NCI-H1092 (cell line): Measurements from ENCODE around the gene STK11IP.

Experiments used
- DNase-seq: peaks from one replicate; lab custom pipeline; 2025; lab: John Stamatoyannopoulos, UW

STK11IP gene, protein sequence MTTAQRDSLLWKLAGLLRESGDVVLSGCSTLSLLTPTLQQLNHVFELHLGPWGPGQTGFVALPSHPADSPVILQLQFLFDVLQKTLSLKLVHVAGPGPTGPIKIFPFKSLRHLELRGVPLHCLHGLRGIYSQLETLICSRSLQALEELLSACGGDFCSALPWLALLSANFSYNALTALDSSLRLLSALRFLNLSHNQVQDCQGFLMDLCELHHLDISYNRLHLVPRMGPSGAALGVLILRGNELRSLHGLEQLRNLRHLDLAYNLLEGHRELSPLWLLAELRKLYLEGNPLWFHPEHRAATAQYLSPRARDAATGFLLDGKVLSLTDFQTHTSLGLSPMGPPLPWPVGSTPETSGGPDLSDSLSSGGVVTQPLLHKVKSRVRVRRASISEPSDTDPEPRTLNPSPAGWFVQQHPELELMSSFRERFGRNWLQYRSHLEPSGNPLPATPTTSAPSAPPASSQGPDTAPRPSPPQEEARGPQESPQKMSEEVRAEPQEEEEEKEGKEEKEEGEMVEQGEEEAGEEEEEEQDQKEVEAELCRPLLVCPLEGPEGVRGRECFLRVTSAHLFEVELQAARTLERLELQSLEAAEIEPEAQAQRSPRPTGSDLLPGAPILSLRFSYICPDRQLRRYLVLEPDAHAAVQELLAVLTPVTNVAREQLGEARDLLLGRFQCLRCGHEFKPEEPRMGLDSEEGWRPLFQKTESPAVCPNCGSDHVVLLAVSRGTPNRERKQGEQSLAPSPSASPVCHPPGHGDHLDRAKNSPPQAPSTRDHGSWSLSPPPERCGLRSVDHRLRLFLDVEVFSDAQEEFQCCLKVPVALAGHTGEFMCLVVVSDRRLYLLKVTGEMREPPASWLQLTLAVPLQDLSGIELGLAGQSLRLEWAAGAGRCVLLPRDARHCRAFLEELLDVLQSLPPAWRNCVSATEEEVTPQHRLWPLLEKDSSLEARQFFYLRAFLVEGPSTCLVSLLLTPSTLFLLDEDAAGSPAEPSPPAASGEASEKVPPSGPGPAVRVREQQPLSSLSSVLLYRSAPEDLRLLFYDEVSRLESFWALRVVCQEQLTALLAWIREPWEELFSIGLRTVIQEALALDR

DNA sequence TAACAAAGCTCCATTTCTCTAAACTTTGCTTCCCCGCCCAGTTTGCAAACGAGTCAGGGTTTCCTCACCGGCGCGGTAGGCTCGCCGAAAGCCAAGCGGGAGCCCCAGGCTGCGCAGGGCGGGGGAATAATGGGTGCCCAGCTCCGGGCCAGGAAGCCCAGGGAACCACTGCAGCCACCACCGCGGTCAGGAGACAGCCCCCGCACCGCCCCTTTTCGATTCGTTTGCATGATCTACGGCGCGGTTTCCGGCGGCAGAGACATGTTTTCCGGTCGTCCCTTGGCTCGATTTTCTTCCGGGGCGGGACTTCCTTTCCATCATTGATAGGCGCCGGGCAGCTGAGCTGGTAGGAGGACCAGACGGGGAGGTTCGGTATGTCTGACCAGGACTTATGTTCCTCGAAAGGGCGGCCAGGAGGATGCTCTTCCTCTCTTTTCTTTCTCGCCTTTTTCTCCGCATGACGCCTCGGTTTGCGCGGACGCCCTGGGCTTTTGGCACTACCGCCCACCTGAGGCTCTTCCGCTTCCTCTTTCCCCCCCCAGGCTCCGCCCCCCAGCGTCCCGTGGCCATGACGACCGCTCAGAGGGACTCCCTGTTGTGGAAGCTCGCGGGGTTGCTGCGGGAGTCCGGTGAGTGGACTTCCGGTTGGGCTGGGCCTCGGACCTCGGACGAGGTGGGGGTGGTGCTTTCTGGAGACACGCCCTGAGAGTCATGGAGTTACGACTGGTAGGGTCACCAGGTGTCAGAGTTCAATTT is at the start of gene STK11IP:
Gene STK11IP (plus strand): TSS at position 306 of the 756 bp plus-strand sequence. CDS start 263 bp downstream, at position 569.
- DNase-seq: peak; percentile 91

GRCh38 chr2:219548990-219549389 is 48.7 kb upstream of the STK11IP start:
- DNase-seq: no peak

GRCh38 chr2:219549619-219550018 is 48.0 kb upstream of the STK11IP start:
- DNase-seq: no peak

GRCh38 chr2:219551441-219552381 is 45.9 kb upstream of the STK11IP start:
- DNase-seq: no peak

DNA sequence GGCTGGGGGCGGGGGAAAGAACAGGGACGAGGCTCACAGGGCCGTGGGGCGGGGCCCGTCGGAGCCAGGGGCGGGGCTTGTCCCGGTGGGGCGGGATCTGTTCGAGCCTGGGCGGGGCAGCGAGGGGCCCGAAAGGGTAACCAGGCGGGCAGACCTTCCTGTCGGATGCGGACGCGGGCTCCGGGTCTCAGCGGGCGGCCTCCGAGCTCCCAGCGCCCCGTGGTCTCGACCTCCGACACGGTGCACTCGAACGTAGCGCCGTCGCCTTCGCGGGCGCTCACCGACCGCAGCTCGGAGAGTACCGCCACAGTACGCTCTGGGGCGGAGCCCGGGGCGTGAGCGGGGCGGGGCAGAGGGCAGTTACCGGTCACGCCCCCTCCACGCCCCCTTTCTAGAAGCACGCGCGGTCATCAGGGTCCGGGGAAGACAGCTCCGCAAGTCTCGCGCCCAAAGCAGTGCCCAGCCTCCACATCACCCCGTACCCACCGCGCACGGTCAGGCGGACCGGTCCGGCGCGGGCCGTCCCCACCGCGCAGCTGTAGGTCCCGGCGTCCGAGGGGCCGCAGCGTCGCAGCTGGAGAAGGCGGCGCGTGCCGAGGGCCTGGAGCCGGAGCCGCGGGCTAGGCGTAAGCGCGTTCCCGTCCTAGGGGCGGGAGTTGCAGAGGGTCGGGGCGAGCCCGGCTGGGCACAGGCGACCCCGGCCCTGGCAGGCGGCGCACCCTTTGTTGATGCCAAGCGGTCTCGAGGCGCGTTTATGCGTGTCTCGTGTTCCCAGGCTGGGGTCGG is 45.1 kb upstream of the STK11IP start:
- peak; percentile 65 for DNase-seq

- no peak for DNase-seq
Measured at GRCh38 chr2:219553168-219553417, 44.6 kb upstream of the STK11IP start.

DNA sequence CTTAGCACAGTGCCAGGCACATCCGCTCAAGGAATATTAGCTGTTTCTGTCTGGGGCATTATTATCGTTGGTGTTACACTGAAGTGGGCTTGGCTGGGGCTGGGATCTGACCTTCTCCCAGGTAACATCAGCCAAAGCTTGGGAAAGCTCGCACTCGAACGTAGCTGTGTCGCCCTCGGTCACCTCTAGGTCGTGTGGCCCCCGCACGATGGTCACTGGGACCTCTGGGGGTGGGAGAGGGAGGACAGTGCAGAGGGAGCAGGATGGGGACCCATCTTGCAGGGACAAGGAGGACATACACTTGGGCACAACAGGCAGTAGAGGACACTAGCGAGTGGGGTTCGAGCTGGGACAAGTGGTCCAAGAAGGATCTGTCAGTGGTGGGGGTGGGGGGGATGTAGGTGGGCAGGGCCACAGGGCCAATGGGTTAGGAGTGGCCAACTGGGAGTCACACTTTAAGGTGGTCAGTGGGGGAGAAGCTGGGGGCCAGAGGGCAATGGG is 44.1 kb upstream of the STK11IP start:
- DNase-seq: no peak

DNA sequence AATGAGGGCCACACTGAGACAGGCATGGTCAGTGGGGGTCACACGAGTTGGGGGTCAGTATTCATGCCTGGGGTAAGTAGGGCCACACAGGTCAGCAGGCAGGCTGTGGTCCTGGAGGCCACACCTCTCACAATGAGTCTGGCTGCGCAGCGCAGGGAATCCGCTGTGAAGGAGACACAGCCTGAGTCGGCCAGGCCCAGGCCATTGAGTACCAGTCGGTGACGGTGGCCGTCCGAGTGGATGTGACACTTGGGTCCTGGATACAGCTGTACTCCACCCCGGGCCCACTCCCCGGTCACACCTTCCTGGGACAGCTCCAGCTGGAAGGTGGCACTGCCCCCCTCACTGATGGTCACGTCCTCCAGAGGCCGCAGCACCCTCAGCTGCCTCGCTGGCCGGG is 43.3 kb upstream of the STK11IP start:
- DNase-seq: no peak

GRCh38 chr2:219555956-219556355 is 41.7 kb upstream of the STK11IP start:
- DNase-seq: no peak

- no peak for DNase-seq
Measured at GRCh38 chr2:219556413-219556812, 41.2 kb upstream of the STK11IP start.

GRCh38 chr2:219557320-219557719 is 40.3 kb upstream of the STK11IP start:
- DNase-seq: no peak

DNA sequence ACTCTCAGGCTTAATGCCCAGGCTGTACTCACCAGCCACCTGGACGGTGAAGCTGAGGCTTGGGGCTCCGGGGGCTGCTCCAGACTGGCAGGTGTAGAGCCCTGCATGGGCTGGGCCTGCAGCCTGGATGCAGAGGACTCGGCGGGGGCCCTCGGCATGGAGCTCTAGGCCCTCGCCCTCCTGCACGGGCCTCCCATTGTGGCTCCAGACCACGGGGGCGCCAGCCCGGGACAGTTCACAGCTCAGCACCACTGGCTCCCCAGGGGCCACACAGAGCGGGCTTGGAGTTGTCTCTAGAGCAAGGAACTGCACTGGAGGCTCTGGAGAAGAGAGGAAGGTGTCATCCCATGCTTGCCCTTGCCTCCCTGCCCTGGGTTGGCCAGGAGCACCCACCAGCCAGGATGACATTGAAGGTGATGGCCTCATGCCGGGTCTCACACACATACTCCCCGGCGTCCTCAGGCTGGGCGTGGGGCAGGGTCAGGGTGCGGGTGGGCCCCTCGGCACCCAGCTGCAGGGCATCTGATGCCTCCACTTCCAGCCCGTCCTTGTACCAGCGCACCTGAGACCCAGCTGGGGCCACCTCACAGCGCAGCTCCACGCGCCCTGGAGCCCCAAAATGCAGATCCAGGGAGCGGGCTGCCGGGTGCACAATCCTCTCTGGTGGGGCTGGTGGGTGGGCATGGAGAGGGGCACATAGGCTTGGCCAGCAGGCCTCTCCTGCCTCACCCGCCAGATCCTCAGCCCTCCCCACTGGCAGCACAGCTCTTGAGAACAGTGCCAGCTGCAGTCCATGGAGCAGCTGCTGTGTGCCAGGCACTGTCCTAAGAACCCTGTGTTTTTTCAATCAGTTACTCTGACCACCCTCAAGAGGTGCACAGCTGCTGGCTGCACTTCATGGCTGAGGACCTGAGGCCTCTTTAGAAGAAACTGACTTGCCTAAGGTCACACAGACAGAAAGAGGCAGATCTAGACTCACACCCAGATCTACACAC is 39.6 kb upstream of the STK11IP start:
- DNase-seq: no peak

GRCh38 chr2:219559156-219559915 is 38.3 kb upstream of the STK11IP start:
- no peak for DNase-seq

DNA sequence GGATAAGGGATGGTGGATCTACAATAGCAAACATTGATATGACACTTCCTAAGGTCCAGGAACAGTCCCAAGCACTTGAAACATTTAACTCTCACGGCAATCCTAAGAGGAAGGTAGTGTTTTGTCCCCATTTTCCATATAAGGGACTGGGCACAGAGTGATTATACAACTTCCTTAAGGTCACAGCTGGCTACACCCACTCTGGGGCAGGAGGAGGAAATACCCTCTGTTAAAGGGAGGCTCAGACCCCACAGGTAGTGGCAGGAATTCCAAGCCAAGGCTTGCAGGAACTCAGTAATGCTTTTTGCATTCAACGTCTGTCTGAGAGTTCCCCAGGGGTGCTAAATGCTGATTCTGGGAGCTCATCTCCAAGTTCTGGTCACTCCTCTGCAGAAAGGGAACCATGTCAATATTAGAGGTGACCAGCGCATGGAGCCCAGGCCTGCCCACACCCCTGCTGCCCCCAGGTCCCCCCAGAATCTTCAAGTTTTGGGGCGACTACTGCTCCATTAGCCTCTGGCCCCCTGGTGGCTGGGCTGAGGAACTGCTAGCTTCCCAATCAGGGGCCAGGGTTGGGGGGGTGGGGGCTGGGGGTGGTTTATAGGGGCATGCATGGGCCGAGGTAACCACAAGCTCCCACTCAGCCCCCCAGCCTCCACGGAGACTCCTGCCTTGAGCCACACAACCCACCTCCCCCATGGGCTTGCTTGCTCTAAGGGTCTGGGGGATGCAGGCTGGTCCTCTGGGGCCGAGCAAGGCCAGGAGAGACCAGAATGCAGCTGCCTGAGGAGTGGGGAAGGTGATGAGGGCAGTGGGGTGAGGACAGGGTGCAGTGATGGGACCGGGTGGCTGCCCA is 37.4 kb upstream of the STK11IP start:
- no peak for DNase-seq

- no peak for DNase-seq
Measured at GRCh38 chr2:219560893-219561178, 36.8 kb upstream of the STK11IP start.

GRCh38 chr2:219561179-219562048 is 36.2 kb upstream of the STK11IP start:
- DNase-seq: no peak
